ENCODE data around the gene CARD10. TPM values are rescaled to one million over a fixed set of nuclear protein-coding genes. Genes with fewer than 3 reads are reported as not detected.

Gene CARD10
- total and polyA plus RNA-seq, 2 of the 8 experiments (the other 6 are each of a cell fraction or from before 2014, with no cell fraction given): 13.5 to 14.4 TPM

DNA sequence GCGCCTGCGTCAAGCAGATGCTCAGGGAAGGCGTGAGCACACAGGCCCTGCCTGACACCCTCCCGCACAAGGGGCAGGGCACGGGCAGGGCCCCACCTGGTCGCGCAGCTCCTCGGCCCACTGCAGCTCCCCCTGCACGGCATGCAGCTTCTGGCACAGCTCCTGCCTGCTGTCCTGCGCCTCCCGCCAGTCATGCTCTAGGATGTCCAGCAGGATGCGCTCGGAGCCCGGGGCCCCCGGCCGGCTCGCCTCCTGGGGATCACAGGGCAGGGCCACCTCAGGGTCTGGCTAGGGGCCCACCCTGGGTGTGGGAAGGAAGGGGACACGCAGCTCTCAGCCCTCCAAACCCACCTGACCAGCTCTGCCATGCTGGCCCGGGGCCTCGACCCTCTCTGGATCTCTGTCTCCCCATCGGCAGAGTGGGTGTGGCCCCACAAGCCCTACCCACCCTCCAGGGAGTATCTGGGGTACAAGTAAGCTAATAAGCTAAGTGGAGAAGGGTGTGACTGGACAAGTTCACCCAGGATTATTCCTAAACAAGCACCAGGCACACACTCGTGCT, 10.7 kb downstream of the CARD10 start:
- Histone ChIP-seq H2BK15ac (ENCODE audit: low read length) (0 out of 2 replicates have a peak overlapping the region, but pooled peaks have one; percentile 46), H3K79me2 (ENCODE audit: control insufficient read depth in 1 of 2, insufficient read depth in 2 of 2, low read length in 2 of 2) (no peaks in the 10 kb centered on the region), H2AK5ac (ENCODE audit: low read depth, low read length) (no peak overlapping the region), H3K23me2 (ENCODE audit: low read depth, low read length) (no peaks in the 10 kb centered on the region; the same call in 1 of the 2 replicates), H4K8ac (ENCODE audit: extremely low read depth, insufficient read depth, low read length) (peak overlapping the region; percentile 2; the same call in 1 of the 2 replicates), H2BK5ac (ENCODE audit: low read depth, low read length) (no peak overlapping the region), H3K9me3 (ENCODE audit: insufficient read depth in 2 of 2, low read depth in 1 of 2, low read length in 1 of 2) (no peaks in the 10 kb centered on the region), H3K18ac (ENCODE audit: extremely low read depth, low read length) (no peak overlapping the region), H2BK120ac (replicated peaks; ENCODE audit: low read depth, low read length) (no peak overlapping the region), H3K27me3 (replicated peaks in 1 of 4; ENCODE audit: control insufficient read depth in 3 of 4, extremely low read depth in 1 of 4, insufficient read depth in 3 of 4, low read length in 3 of 4) (no peaks in the 10 kb centered on the region; a peak in 1 of 7 replicates), H3K23ac (ENCODE audit: insufficient read length) (no peak overlapping the region), H3K36me3 (ENCODE audit: control insufficient read depth in 2 of 4, insufficient read depth in 4 of 4, low read length in 3 of 4) (no peaks in the 10 kb centered on the region; a peak in 2 of 8 replicates), H3K9ac (replicated peaks in 1 of 4; ENCODE audit: extremely low read depth in 1 of 4, low read depth in 3 of 4, low read length in 3 of 4) (no peak overlapping the region), H3K4me2 (ENCODE audit: insufficient read depth in 1 of 2, low read depth in 2 of 2, low read length in 2 of 2) (no peak overlapping the region), H4K5ac (ENCODE audit: insufficient read length, low read depth, low read length) (no peak overlapping the region), H3K4ac (replicated peaks; ENCODE audit: insufficient read length, low read depth, low read length) (peak overlapping the region; percentile 91), H2BK20ac (ENCODE audit: low read length) (no peak overlapping the region), H3K56ac (replicated peaks; ENCODE audit: insufficient read length, low read depth, low read length) (no peak overlapping the region), H2BK12ac (ENCODE audit: low read depth, low read length) (0 out of 2 replicates have a peak overlapping the region, but pooled peaks have one; percentile 50), H3K14ac (ENCODE audit: insufficient read length) (no peak overlapping the region), H3K4me3 (ENCODE audit: extremely low read depth in 1 of 4, insufficient read depth in 2 of 4, low read depth in 3 of 4, low read length in 4 of 4) (no peak overlapping the region), H3K4me1 (replicated peaks in 1 of 4; ENCODE audit: control insufficient read depth in 3 of 4, insufficient read depth in 4 of 4, low read length in 3 of 4) (peaks cover 0 to 2% (median 1%) of the 10 kb centered on the region in 4 experiments; a peak in 3 of 7 replicates), H4K20me1 (replicated peaks in 1 of 2; ENCODE audit: control insufficient read depth in 1 of 2, insufficient read depth in 2 of 2, low read length in 2 of 2) (no peaks in the 10 kb centered on the region), H4K91ac (replicated peaks; ENCODE audit: insufficient read length, low read length) (peak overlapping the region; percentile 40), H3K27ac (ENCODE audit: low read depth, low read length) (no peak overlapping the region), H3K79me1 (ENCODE audit: low read depth, low read length) (no peaks in the 10 kb centered on the region), H2AFZ (ENCODE audit: low read length) (no peak overlapping the region)
- DNase-seq (ENCODE audit: low read depth in 1 of 2, low spot score in 2 of 2): no peak
- 86% methylated on average over 22 of the region's 22 CpGs; no CpG with 5 or more reads in 1 of the 2 experiments for WGBS, 2 experiments (ENCODE audit: extremely low coverage in 1 of 2, insufficient coverage in 1 of 2, insufficient read length in 1 of 2, insufficient replicate concordance in 2 of 2, low coverage in 1 of 2, low lambda C conversion rate in 2 of 2, missing lambda C conversion rate in 1 of 2)
- POLR2A ChIA-PET (ENCODE audit: partially characterized antibody): no interaction called here
- no peak for FAIRE-seq
- CTCF ChIA-PET (ENCODE audit: partially characterized antibody): interaction anchor here (0.6 to 7.3 kb wide), 13 partner anchors 9 to 91 kb away, joined by 3 to 45 read pairs (median 4); partner anchors contain the start of gene CARD10
- no peak for TF ChIP-seq BRCA1 (IDR thresholded peaks at IDR 0.05; ENCODE audit: low read depth, low read length)
- no peak for TF ChIP-seq CHD1 (IDR thresholded peaks at IDR 0.05; ENCODE audit: low read depth, low read length)
- no peak for TF ChIP-seq SRF (IDR thresholded peaks at IDR 0.05; ENCODE audit: low read depth, low read length)
- no peak for TF ChIP-seq JUND (IDR thresholded peaks at IDR 0.05; ENCODE audit: low read length)
- TF ChIP-seq, protein P1, sequence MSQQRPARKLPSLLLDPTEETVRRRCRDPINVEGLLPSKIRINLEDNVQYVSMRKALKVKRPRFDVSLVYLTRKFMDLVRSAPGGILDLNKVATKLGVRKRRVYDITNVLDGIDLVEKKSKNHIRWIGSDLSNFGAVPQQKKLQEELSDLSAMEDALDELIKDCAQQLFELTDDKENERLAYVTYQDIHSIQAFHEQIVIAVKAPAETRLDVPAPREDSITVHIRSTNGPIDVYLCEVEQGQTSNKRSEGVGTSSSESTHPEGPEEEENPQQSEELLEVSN (IDR thresholded peaks at IDR 0.05): no peak
- TF ChIP-seq CEBPB (IDR thresholded peaks at IDR 0.05; ENCODE audit: low read depth, low read length): no peak
- TF ChIP-seq, protein P2, sequence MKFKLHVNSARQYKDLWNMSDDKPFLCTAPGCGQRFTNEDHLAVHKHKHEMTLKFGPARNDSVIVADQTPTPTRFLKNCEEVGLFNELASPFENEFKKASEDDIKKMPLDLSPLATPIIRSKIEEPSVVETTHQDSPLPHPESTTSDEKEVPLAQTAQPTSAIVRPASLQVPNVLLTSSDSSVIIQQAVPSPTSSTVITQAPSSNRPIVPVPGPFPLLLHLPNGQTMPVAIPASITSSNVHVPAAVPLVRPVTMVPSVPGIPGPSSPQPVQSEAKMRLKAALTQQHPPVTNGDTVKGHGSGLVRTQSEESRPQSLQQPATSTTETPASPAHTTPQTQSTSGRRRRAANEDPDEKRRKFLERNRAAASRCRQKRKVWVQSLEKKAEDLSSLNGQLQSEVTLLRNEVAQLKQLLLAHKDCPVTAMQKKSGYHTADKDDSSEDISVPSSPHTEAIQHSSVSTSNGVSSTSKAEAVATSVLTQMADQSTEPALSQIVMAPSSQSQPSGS (IDR thresholded peaks at IDR 0.05; ENCODE audit: low read length): no peak
- no peak for TF ChIP-seq SIX5 (IDR thresholded peaks at IDR 0.05; ENCODE audit: low read depth, low read length)
- no peak for TF ChIP-seq MAFK (IDR thresholded peaks at IDR 0.05; ENCODE audit: low read depth, low read length)
- no peak; a peak in 1 of 4 replicates for TF ChIP-seq RAD21 (IDR thresholded peaks at IDR 0.05 in 1 of 2, conservative IDR thresholded peaks at IDR 0.05 in 1 of 2; ENCODE audit: low read depth in 2 of 2, low read length in 2 of 2)
- no peak for TF ChIP-seq SP4 (IDR thresholded peaks at IDR 0.05; ENCODE audit: low read length)
